NCI-H2029 treated with DMSO at 0.1 percent for 48 hours (cell line): ENCODE results near the gene UBE2G2.
A peak's percentile ranks its signal among the peaks of the same experiment; 100 is the strongest.

Experiments used
- DNase-seq: peaks from one replicate; lab custom pipeline; 2025; lab: John Stamatoyannopoulos, UW

UBE2G2 gene

GRCh38 chr21:44749759-44750674 is 51.6 kb downstream of the UBE2G2 start:
- no peak for DNase-seq

GRCh38 chr21:44749116-44749758 is 52.4 kb downstream of the UBE2G2 start:
- DNase-seq: no peak

- DNase-seq: no peak
Measured at GRCh38 chr21:44748621-44749020, 53.0 kb downstream of the UBE2G2 start.

GRCh38 chr21:44742418-44743153 is 59.0 kb downstream of the UBE2G2 start:
- DNase-seq: peak; percentile 41

- no peak for DNase-seq
Measured at GRCh38 chr21:44741921-44742320, 59.7 kb downstream of the UBE2G2 start.

GRCh38 chr21:44740742-44741141 is 60.9 kb downstream of the UBE2G2 start:
- no peak for DNase-seq

GRCh38 chr21:44739316-44739715 is 62.3 kb downstream of the UBE2G2 start:
- no peak for DNase-seq

GRCh38 chr21:44738621-44739020 is 63.0 kb downstream of the UBE2G2 start:
- no peak for DNase-seq

GRCh38 chr21:44737706-44738354 is 63.8 kb downstream of the UBE2G2 start:
- no peak for DNase-seq

- peak; percentile 93 for DNase-seq
Measured at GRCh38 chr21:44736291-44737004, 65.2 kb downstream of the UBE2G2 start.

GRCh38 chr21:44735821-44736220 is 65.8 kb downstream of the UBE2G2 start:
- DNase-seq: no peak

GRCh38 chr21:44734841-44735240 is 66.8 kb downstream of the UBE2G2 start:
- no peak for DNase-seq

- DNase-seq: no peak
Measured at GRCh38 chr21:44734026-44734745, 67.4 kb downstream of the UBE2G2 start.

- DNase-seq: no peak
Measured at GRCh38 chr21:44732956-44733355, 68.7 kb downstream of the UBE2G2 start.

GRCh38 chr21:44732263-44732662 is 69.4 kb downstream of the UBE2G2 start:
- DNase-seq: no peak

GRCh38 chr21:44730951-44731579 is 70.6 kb downstream of the UBE2G2 start:
- no peak for DNase-seq

- DNase-seq: no peak
Measured at GRCh38 chr21:44730028-44730395, 71.6 kb downstream of the UBE2G2 start.

GRCh38 chr21:44729336-44730027 is 72.1 kb downstream of the UBE2G2 start:
- no peak for DNase-seq

GRCh38 chr21:44728716-44729115 is 72.9 kb downstream of the UBE2G2 start:
- no peak for DNase-seq

- DNase-seq: no peak
Measured at GRCh38 chr21:44727757-44728156, 73.9 kb downstream of the UBE2G2 start.
